ENCODE results near the gene COL28A1.

Gene COL28A1

DNA sequence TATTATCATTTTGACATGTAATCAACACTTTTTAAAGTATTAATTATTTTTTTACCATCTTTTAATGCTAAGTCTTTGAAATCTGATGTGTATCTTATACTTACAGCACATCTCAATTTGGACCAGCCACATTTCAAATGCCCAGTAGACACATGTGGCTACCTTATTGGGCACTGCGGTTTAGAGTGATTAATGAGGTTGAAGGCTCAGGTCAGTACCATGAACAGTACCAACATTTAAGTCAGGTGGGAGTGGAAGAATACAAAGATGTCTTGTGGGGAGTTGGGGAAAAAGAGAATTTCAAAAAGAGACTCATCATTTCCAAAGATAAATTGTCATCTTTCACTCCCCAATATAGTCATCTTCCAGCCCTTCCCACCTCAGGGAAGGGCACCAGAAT is 40.5 kb downstream of the COL28A1 start:
- CTCF ChIA-PET, result no interaction called here
- TF ChIP-seq, protein P1, sequence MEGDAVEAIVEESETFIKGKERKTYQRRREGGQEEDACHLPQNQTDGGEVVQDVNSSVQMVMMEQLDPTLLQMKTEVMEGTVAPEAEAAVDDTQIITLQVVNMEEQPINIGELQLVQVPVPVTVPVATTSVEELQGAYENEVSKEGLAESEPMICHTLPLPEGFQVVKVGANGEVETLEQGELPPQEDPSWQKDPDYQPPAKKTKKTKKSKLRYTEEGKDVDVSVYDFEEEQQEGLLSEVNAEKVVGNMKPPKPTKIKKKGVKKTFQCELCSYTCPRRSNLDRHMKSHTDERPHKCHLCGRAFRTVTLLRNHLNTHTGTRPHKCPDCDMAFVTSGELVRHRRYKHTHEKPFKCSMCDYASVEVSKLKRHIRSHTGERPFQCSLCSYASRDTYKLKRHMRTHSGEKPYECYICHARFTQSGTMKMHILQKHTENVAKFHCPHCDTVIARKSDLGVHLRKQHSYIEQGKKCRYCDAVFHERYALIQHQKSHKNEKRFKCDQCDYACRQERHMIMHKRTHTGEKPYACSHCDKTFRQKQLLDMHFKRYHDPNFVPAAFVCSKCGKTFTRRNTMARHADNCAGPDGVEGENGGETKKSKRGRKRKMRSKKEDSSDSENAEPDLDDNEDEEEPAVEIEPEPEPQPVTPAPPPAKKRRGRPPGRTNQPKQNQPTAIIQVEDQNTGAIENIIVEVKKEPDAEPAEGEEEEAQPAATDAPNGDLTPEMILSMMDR (IDR thresholded peaks at IDR 0.05; ENCODE audit: insufficient read depth, low read length, missing control alignments), result no peak
- POLR2A ChIA-PET, result no interaction called here
- DNase-seq (ENCODE audit: low read depth, low spot score), result no peak
- no peak overlapping the region for H3K4me3 ChIP-seq (ENCODE audit: low read depth, low read length)

DNA sequence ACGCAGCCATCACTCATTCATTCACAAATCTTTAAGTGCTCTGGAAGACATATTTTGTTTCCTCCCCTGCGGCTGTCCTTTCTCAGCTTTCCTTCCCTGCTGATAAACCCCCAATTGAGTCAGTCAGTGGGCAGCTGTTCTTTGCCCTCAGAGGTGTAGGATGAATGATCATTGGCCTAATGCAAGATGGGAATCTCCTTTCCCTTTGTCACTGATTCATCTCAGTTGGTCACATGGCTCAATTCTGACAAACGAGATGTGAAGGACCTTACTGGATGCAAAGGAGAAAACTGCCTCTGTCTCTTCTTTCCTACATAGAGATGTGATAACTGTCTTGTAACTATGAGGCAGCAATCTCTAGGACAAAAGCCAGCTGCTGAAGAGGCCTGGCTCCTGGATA is 44.6 kb downstream of the COL28A1 start:
- ChIA-PET POLR2A (interaction anchor here (1.8 kb wide), 1 partner anchor 52 kb away, joined by 7 read pairs; no protein-coding TSS in a partner anchor), CTCF (no interaction called here)
- DNase-seq (ENCODE audit: low read depth, low spot score), result no peak
- TF ChIP-seq, protein P1 (IDR thresholded peaks at IDR 0.05; ENCODE audit: insufficient read depth, low read length, missing control alignments), result no peak
- no peak overlapping the region for H3K4me3 ChIP-seq (ENCODE audit: low read depth, low read length)

DNA sequence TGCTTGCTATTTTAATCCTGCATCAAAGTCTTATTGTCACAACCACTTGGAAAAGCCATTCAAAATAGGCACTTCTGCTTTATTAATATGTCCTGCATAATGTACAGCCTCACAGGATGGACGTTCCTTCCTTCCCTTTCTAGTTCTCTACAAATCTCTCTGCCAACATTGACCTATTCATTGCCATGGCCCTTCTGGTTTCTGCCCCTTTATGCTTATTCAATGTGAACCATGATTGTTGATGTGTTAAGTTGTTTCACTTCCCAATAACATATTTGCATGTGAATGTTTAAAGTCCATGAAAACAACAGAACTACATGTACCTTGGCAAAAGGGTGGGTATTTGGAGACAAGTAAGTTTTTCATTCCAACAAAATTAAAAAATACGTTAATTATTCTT is 45.7 kb downstream of the COL28A1 start:
- ChIA-PET CTCF (interaction anchor here (0.8 kb wide), 2 partner anchors 10 to 62 kb away, joined by 3 to 4 read pairs; no protein-coding TSS in a partner anchor), POLR2A (no interaction called here)
- no peak for DNase-seq (ENCODE audit: low read depth, low spot score)
- TF ChIP-seq, protein P1 (IDR thresholded peaks at IDR 0.05; ENCODE audit: insufficient read depth, low read length, missing control alignments), result no peak
- no peak overlapping the region for H3K4me3 ChIP-seq (ENCODE audit: low read depth, low read length)

DNA sequence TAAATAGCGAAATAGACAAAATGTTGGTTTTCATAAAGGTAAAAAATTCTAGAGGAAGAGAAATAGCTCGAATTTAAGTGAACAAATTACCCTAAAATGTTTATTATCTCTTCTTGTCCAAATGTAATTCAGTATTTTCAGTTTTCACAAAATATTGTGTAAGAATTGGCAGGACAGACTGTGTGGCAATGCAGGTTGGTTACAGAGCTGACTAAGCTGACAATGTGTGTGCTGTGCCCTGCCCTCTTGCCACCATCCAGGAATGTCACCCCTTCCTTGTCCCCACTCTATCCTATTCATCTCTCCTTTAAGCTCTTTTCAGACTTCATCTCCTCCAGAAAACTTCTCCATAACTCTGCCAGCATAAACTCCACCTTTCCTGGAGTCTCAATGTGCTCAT is 46.1 kb downstream of the COL28A1 start:
- ChIA-PET POLR2A (no interaction called here), CTCF (interaction anchor here (0.8 kb wide), 2 partner anchors 9 to 62 kb away, joined by 3 to 4 read pairs; no protein-coding TSS in a partner anchor)
- no peak overlapping the region for H3K4me3 ChIP-seq (ENCODE audit: low read depth, low read length)
- TF ChIP-seq, protein P1 (IDR thresholded peaks at IDR 0.05; ENCODE audit: insufficient read depth, low read length, missing control alignments), result no peak
- DNase-seq (ENCODE audit: low read depth, low spot score), result no peak

DNA sequence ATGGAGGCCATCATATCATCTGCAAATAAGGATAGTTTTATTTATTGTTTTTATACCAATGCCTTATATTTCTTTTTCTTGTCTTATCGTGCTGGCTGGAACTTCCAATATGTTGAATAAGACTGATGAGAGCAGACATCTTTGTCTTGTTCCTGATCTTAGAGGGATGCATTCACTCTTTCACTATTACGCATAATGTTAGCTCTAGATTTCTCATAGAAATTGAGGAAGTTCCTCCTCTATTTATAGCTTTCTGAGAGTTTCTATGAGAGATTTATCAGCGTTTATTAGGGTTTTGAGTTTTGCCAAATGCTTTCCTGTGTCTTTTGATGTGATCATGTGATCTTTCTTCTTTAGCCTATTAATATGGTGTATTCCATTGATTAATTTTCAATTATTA is 49.3 kb downstream of the COL28A1 start:
- no peak for DNase-seq (ENCODE audit: low read depth, low spot score)
- no peak overlapping the region for H3K4me3 ChIP-seq (ENCODE audit: low read depth, low read length)
- ChIA-PET POLR2A (no interaction called here), CTCF (no interaction called here)
- TF ChIP-seq, protein P1 (IDR thresholded peaks at IDR 0.05; ENCODE audit: insufficient read depth, low read length, missing control alignments), result no peak

DNA sequence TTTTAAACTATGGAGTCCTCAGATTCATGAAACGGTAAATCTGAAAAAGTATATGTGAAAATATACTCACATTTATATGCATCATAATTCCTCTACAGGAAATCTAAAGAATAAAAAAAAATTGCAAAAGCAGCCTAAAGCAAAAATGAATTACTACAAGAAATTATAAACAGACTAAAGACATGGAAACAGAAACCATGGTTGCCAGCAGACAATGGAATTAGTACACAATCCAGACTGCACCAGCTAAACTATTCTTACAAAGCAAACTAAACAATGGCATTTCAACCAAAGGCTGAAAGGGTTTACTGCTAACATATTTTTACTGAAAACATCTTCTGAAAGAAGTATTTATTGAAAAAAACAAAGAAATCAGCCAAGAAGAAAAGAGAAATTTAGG is 51.6 kb downstream of the COL28A1 start:
- POLR2A ChIA-PET, result no interaction called here
- DNase-seq (ENCODE audit: low read depth, low spot score), result no peak
- no peak overlapping the region for H3K4me3 ChIP-seq (ENCODE audit: low read depth, low read length)
- CTCF ChIA-PET, result no interaction called here
- TF ChIP-seq, protein P1 (IDR thresholded peaks at IDR 0.05; ENCODE audit: insufficient read depth, low read length, missing control alignments), result no peak

Measured in AG04449 (cell line).